ENCODE data around the gene ZNF503. TPM values are rescaled to one million over a fixed set of nuclear protein-coding genes. Genes with fewer than 3 reads are reported as not detected.

The ZNF503 gene, protein sequence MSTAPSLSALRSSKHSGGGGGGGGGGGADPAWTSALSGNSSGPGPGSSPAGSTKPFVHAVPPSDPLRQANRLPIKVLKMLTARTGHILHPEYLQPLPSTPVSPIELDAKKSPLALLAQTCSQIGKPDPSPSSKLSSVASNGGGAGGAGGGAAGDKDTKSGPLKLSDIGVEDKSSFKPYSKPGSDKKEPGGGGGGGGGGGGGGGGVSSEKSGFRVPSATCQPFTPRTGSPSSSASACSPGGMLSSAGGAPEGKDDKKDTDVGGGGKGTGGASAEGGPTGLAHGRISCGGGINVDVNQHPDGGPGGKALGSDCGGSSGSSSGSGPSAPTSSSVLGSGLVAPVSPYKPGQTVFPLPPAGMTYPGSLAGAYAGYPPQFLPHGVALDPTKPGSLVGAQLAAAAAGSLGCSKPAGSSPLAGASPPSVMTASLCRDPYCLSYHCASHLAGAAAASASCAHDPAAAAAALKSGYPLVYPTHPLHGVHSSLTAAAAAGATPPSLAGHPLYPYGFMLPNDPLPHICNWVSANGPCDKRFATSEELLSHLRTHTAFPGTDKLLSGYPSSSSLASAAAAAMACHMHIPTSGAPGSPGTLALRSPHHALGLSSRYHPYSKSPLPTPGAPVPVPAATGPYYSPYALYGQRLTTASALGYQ
- 9.9 TPM for polyA plus RNA-seq (2013, experiment 1 of 2)
- polyA plus RNA-seq (2013, experiment 2 of 2) = 11.2 TPM

- Histone ChIP-seq H3K27ac (replicated peaks; ENCODE audit: low read length) (peak within 1 kb of the TSS; percentile 89), H3K79me1 (ENCODE audit: low read depth, low read length) (peaks cover 20% of the 10 kb centered on the region), H3K4me2 (ENCODE audit: insufficient read depth, low read length, poor library complexity, severe bottlenecking) (peak within 1 kb of the TSS; percentile 100), H3K9me3 (replicated peaks in 1 of 2; ENCODE audit: control insufficient read depth in 2 of 2, insufficient read depth in 1 of 2, low read depth in 1 of 2, low read length in 2 of 2) (peaks cover 0 to 2% of the 10 kb centered on the region in 2 donors), H3K4ac (ENCODE audit: low read length) (peak within 1 kb of the TSS; percentile 53), H3K4me3 (ENCODE audit: low read length in 2 of 2) (peak within 1 kb of the TSS; percentile 59 to 88), H2BK5ac (ENCODE audit: low read length) (peak within 1 kb of the TSS; percentile 95), H2BK120ac (ENCODE audit: low read depth, low read length) (peak within 1 kb of the TSS; percentile 97), H3K23ac (ENCODE audit: low read depth, low read length, poor library complexity) (peak within 1 kb of the TSS; percentile 93), H3K4me1 (ENCODE audit: control insufficient read depth in 2 of 2, insufficient read depth in 1 of 2, low read depth in 1 of 2, low read length in 2 of 2) (peaks cover 12 to 20% of the 10 kb centered on the region in 2 donors), H3K14ac (ENCODE audit: low read length) (peak within 1 kb of the TSS; percentile 49), H2BK15ac (ENCODE audit: low read length) (peak within 1 kb of the TSS; percentile 99), H2BK12ac (ENCODE audit: low read length) (peak within 1 kb of the TSS; percentile 63), H3K36me3 (replicated peaks in 1 of 2; ENCODE audit: control insufficient read depth in 2 of 2, insufficient read depth in 2 of 2, low read length in 2 of 2) (peaks cover 0 to 28% of the 10 kb centered on the region in 2 donors), H2AFZ (ENCODE audit: low read length) (peak within 1 kb of the TSS; percentile 100), H2AK5ac (ENCODE audit: low read depth, low read length) (peak within 1 kb of the TSS; percentile 8), H3K9ac (ENCODE audit: low read depth, low read length, poor library complexity) (peak within 1 kb of the TSS; percentile 95), H4K8ac (ENCODE audit: low read depth, low read length) (peak within 1 kb of the TSS; percentile 43), H4K91ac (ENCODE audit: low read depth, low read length, poor library complexity) (no peak within 1 kb of the TSS), H3K18ac (ENCODE audit: low read length) (peak within 1 kb of the TSS; percentile 98), H3K27me3 (ENCODE audit: control insufficient read depth in 3 of 3, insufficient read depth in 3 of 3, low read depth in 1 of 3, low read length in 3 of 3) (peaks cover 0 to 46% (median 16%) of the 10 kb centered on the region in 3 experiments)
- DNase-seq (ENCODE audit: low spot score) = peak; percentile 97
- no CpG with 5 or more reads among the region's 88 CpGs for WGBS, 2 donors (ENCODE audit: extremely low coverage in 2 of 2, insufficient read length in 2 of 2, insufficient replicate concordance in 1 of 2)
These were observed at the start of gene ZNF503 for GRCh38 chr10:75401569-75402485. Gene ZNF503, minus strand, starts transcription at chr10:75401764. Its CDS starts 345 bp downstream, at chr10:75401419.

GRCh38 chr10:75450644-75451640 lies 49.4 kb upstream of the ZNF503 start:
- H2AK5ac ChIP-seq (ENCODE audit: low read depth, low read length) = no peak overlapping the region
- no peak overlapping the region for H2BK120ac ChIP-seq (ENCODE audit: low read depth, low read length)
- H4K8ac ChIP-seq (ENCODE audit: low read depth, low read length) = no peak overlapping the region
- H2BK12ac ChIP-seq (ENCODE audit: low read length) = no peak overlapping the region
- H3K79me1 ChIP-seq (ENCODE audit: low read depth, low read length) = no peaks in the 10 kb centered on the region
- no peak overlapping the region for H3K9ac ChIP-seq (ENCODE audit: low read depth, low read length, poor library complexity)
- no CpG with 5 or more reads among the region's 18 CpGs for WGBS, 2 donors (ENCODE audit: extremely low coverage in 2 of 2, insufficient read length in 2 of 2, insufficient replicate concordance in 1 of 2)
- no peak overlapping the region for H3K14ac ChIP-seq (ENCODE audit: low read length)
- H3K4me3 ChIP-seq (ENCODE audit: low read length in 2 of 2) = no peak overlapping the region
- no peak overlapping the region for H3K4ac ChIP-seq (ENCODE audit: low read length)
- H3K36me3 ChIP-seq (replicated peaks in 1 of 2; ENCODE audit: control insufficient read depth in 2 of 2, insufficient read depth in 2 of 2, low read length in 2 of 2) = no peaks in the 10 kb centered on the region
- no peak overlapping the region for H3K18ac ChIP-seq (ENCODE audit: low read length)
- H3K4me1 ChIP-seq (ENCODE audit: control insufficient read depth in 2 of 2, insufficient read depth in 1 of 2, low read depth in 1 of 2, low read length in 2 of 2) = peaks cover 14 to 35% of the 10 kb centered on the region in 2 donors
- peaks cover 3 to 4% of the 10 kb centered on the region in 2 donors for H3K9me3 ChIP-seq (replicated peaks in 1 of 2; ENCODE audit: control insufficient read depth in 2 of 2, insufficient read depth in 1 of 2, low read depth in 1 of 2, low read length in 2 of 2)
- no peak overlapping the region for H3K4me2 ChIP-seq (ENCODE audit: insufficient read depth, low read length, poor library complexity, severe bottlenecking)
- no peak for DNase-seq (ENCODE audit: low spot score)
- no peak overlapping the region for H2BK15ac ChIP-seq (ENCODE audit: low read length)
- H3K27me3 ChIP-seq (ENCODE audit: control insufficient read depth in 3 of 3, insufficient read depth in 3 of 3, low read depth in 1 of 3, low read length in 3 of 3) = peaks cover 0 to 7% (median 3%) of the 10 kb centered on the region in 3 experiments
- H2AFZ ChIP-seq (ENCODE audit: low read length) = peak overlapping the region; percentile 13
- no peak overlapping the region for H2BK5ac ChIP-seq (ENCODE audit: low read length)
- H4K91ac ChIP-seq (ENCODE audit: low read depth, low read length, poor library complexity) = no peak overlapping the region
- no peak overlapping the region for H3K23ac ChIP-seq (ENCODE audit: low read depth, low read length, poor library complexity)
- H3K27ac ChIP-seq (replicated peaks; ENCODE audit: low read length) = no peak overlapping the region

DNA sequence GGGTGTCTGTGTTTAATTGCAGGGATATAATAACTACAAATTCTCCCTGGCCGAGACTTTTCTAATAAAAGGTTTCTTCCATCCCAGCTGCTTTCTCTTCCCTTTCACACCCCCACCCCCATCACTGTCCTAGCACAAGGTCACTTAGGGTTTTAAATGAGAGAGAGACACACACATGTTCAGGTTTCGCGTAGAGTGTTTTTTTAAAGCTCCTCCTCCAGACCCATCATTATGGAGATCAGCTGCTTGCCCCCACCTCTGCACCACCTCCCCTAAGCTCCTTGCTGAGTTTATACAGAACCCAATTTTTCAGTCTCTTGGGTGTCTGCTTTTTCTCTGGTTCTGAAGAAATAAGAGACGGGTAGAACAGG lies 48.5 kb upstream of the ZNF503 start:
- H3K18ac ChIP-seq (ENCODE audit: low read length) = no peak overlapping the region
- H3K4me1 ChIP-seq (ENCODE audit: control insufficient read depth in 2 of 2, insufficient read depth in 1 of 2, low read depth in 1 of 2, low read length in 2 of 2) = peaks cover 14 to 35% of the 10 kb centered on the region in 2 donors
- H3K23ac ChIP-seq (ENCODE audit: low read depth, low read length, poor library complexity) = no peak overlapping the region
- H3K79me1 ChIP-seq (ENCODE audit: low read depth, low read length) = no peaks in the 10 kb centered on the region
- no peak overlapping the region for H3K14ac ChIP-seq (ENCODE audit: low read length)
- no peak overlapping the region for H3K9ac ChIP-seq (ENCODE audit: low read depth, low read length, poor library complexity)
- no peak overlapping the region for H2AK5ac ChIP-seq (ENCODE audit: low read depth, low read length)
- no peak overlapping the region for H2BK12ac ChIP-seq (ENCODE audit: low read length)
- no peak overlapping the region for H4K91ac ChIP-seq (ENCODE audit: low read depth, low read length, poor library complexity)
- peaks cover 3 to 4% of the 10 kb centered on the region in 2 donors for H3K9me3 ChIP-seq (replicated peaks in 1 of 2; ENCODE audit: control insufficient read depth in 2 of 2, insufficient read depth in 1 of 2, low read depth in 1 of 2, low read length in 2 of 2)
- H2BK15ac ChIP-seq (ENCODE audit: low read length) = no peak overlapping the region
- no peak overlapping the region for H4K8ac ChIP-seq (ENCODE audit: low read depth, low read length)
- no peak for DNase-seq (ENCODE audit: low spot score)
- H3K36me3 ChIP-seq (replicated peaks in 1 of 2; ENCODE audit: control insufficient read depth in 2 of 2, insufficient read depth in 2 of 2, low read length in 2 of 2) = no peaks in the 10 kb centered on the region
- no peak overlapping the region for H2BK120ac ChIP-seq (ENCODE audit: low read depth, low read length)
- peak overlapping the region; percentile 13 for H2AFZ ChIP-seq (ENCODE audit: low read length)
- no peak overlapping the region for H3K27ac ChIP-seq (replicated peaks; ENCODE audit: low read length)
- H3K4me2 ChIP-seq (ENCODE audit: insufficient read depth, low read length, poor library complexity, severe bottlenecking) = no peak overlapping the region
- no CpG with 5 or more reads among the region's 4 CpGs for whole genome bisulfite sequencing, 2 donors (ENCODE audit: extremely low coverage in 2 of 2, insufficient read length in 2 of 2, insufficient replicate concordance in 1 of 2)
- no peak overlapping the region for H2BK5ac ChIP-seq (ENCODE audit: low read length)
- no peak overlapping the region for H3K4ac ChIP-seq (ENCODE audit: low read length)
- no peak overlapping the region for H3K4me3 ChIP-seq (ENCODE audit: low read length in 2 of 2)
- H3K27me3 ChIP-seq (ENCODE audit: control insufficient read depth in 3 of 3, insufficient read depth in 3 of 3, low read depth in 1 of 3, low read length in 3 of 3) = peaks cover 0 to 7% (median 3%) of the 10 kb centered on the region in 3 experiments
